ENCODE data around the gene SNTG2. TPM values are rescaled to one million over a fixed set of nuclear protein-coding genes. Genes with fewer than 3 reads are reported as not detected.

Gene SNTG2
- total RNA-seq, 2 donors from 2014 or later, result 2.4 TPM; not detected in 1

- Histone ChIP-seq H3K27ac (no peak overlapping the region), H3K4me1 (no peaks in the 10 kb centered on the region), H3K9me3 (no peaks in the 10 kb centered on the region), H3K36me3 (no peaks in the 10 kb centered on the region), H3K27me3 (no peaks in the 10 kb centered on the region), H3K4me3 (no peak overlapping the region)
- TF ChIP-seq CTCF (IDR thresholded peaks at IDR 0.05), result no peak
- no peak for DNase-seq (ENCODE audit: low spot score)
These were observed 8.8 kb downstream of the SNTG2 start for GRCh38 chr2:959457-959856.

- Histone ChIP-seq H3K4me1 (no peaks in the 10 kb centered on the region), H3K27ac (no peak overlapping the region), H3K27me3 (no peaks in the 10 kb centered on the region), H3K4me3 (no peak overlapping the region), H3K36me3 (no peaks in the 10 kb centered on the region), H3K9me3 (no peaks in the 10 kb centered on the region)
- no peak for TF ChIP-seq CTCF (IDR thresholded peaks at IDR 0.05)
- no peak for DNase-seq (ENCODE audit: low spot score)
These were observed 9.6 kb downstream of the SNTG2 start for GRCh38 chr2:960061-960736.

GRCh38 chr2:961786-962185, 11.1 kb downstream of the SNTG2 start:
- TF ChIP-seq CTCF (IDR thresholded peaks at IDR 0.05), result no peak
- DNase-seq (ENCODE audit: low spot score), result no peak
- Histone ChIP-seq H3K27ac (no peak overlapping the region), H3K4me3 (no peak overlapping the region), H3K36me3 (no peaks in the 10 kb centered on the region), H3K27me3 (no peaks in the 10 kb centered on the region), H3K4me1 (no peaks in the 10 kb centered on the region), H3K9me3 (no peaks in the 10 kb centered on the region)

GRCh38 chr2:963876-964275, 13.2 kb downstream of the SNTG2 start:
- Histone ChIP-seq H3K4me1 (no peaks in the 10 kb centered on the region), H3K36me3 (no peaks in the 10 kb centered on the region), H3K27me3 (no peaks in the 10 kb centered on the region), H3K4me3 (no peak overlapping the region), H3K27ac (no peak overlapping the region), H3K9me3 (peaks cover 2 to 5% of the 10 kb centered on the region in 2 donors)
- no peak for TF ChIP-seq CTCF (IDR thresholded peaks at IDR 0.05)
- DNase-seq (ENCODE audit: low spot score), result no peak

GRCh38 chr2:964562-964961, 13.9 kb downstream of the SNTG2 start:
- H3K4me3 ChIP-seq, result no peak overlapping the region
- no peak for DNase-seq (ENCODE audit: low spot score)
- no peak for TF ChIP-seq CTCF (IDR thresholded peaks at IDR 0.05)
- no peak overlapping the region for H3K27ac ChIP-seq
- peaks cover 6 to 12% of the 10 kb centered on the region in 2 donors for H3K9me3 ChIP-seq
- no peaks in the 10 kb centered on the region for H3K36me3 ChIP-seq
- H3K4me1 ChIP-seq, result no peaks in the 10 kb centered on the region
- H3K27me3 ChIP-seq, result no peaks in the 10 kb centered on the region

GRCh38 chr2:965640-966147, 15.0 kb downstream of the SNTG2 start:
- TF ChIP-seq CTCF (IDR thresholded peaks at IDR 0.05), result no peak

More at GRCh38 chr2:965640-966147, 15.0 kb downstream of the SNTG2 start:
- Histone ChIP-seq H3K9me3 (peaks cover 6 to 13% of the 10 kb centered on the region in 2 donors), H3K27me3 (no peaks in the 10 kb centered on the region), H3K36me3 (no peaks in the 10 kb centered on the region), H3K4me3 (no peak overlapping the region), H3K27ac (no peak overlapping the region), H3K4me1 (no peaks in the 10 kb centered on the region)
- DNase-seq (ENCODE audit: low spot score), result no peak
